NCI-H146 (cell line): ENCODE measurements around the gene COL4A2.
A peak's percentile ranks its signal among the peaks of the same experiment; 100 is the strongest.
"Not testable (repeated sequence)": the region's sequence is repeated elsewhere in the genome, so short reads cannot be mapped to it uniquely, and the experiment has no call there.

ENCODE experiments used
- DNase-seq: peaks from one replicate; lab custom pipeline; 2025; lab: John Stamatoyannopoulos, UW

COL4A2 gene

GRCh38 chr13:110517505-110518225 lies 210.6 kb downstream of the COL4A2 start:
- no peak for DNase-seq

GRCh38 chr13:110518226-110518525 lies 211.1 kb downstream of the COL4A2 start:
- no peak for DNase-seq

DNA sequence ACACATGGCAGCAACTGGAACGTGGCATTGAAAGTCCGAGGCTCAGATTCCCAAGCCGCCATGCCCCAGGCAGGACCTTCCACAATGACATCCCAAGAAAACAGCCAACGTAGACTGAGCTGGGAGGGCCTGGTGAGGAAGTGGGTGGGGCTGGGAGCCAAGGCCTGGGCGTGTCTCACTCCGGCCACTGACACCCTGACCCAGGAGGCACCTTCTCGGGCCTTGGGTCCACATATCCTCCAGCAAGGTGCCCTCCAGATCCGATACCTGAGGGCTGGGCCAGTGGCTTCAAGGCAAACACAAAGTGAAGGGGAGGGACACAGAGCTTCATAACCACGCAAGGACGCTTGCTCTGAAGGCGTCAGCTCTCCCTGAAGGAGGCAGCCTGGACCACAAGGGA lies 211.5 kb downstream of the COL4A2 start:
- DNase-seq: no peak

GRCh38 chr13:110519046-110519445 lies 212.0 kb downstream of the COL4A2 start:
- DNase-seq: no peak

GRCh38 chr13:110519506-110519905 lies 212.4 kb downstream of the COL4A2 start:
- DNase-seq: no peak

DNA sequence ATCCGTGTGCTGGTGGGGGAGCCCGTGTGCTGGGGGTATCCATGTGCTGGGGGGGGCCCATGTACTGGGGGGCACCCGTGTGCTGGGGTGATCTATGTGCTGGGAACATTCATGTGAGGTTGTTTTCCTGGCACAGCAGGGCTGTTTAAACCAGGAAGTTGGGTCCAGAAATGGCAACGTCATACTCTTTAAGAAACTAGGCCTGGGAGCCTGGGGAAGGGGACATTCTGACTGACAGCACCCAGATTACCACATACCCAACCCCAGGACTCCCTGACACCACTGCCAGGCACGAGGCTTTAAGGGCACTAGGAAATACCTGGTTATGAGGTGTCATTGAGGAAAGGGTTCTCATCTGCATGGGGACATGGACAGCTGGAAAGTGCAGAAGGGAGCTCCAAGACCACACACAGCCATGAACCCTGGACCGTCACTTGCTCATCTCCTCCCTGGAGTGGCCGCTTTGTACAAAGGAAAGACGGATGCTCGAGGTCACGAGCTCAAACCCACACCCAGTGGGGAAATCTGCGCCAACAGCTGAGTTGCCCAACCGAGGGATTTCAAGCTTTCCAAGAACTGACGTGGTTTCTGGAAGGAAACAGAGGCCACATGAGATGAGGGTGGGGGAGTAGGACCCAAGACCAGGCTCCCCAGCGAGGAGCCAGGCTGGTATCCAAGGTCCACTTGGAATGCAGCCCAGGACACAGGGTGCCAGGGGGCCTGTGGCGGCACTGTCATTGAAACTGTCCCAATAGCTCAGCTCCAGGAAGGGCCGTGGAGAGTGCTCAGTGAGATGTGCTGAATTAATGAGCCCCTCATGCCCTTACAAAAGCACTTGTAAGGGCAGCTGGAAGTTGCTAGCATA lies 213.6 kb downstream of the COL4A2 start:
- no peak for DNase-seq

DNA sequence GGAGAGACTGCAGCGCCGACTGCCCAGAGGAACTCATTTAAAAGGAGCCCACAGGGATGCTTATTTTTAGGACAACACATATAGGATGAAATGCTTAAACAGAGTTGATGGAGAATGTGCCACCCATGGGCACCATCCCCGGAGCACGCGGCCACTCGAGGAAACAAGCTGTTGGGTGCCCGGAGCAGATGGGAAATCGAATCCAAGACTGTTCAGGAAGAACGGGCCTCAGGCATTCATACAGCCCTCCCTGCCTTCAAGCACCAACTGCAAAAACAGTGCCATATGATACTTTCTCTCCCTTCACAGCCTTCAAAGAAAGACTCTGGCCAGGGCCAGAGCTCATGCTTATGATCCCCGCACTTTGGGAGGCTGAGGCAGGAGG lies 214.2 kb downstream of the COL4A2 start:
- no peak for DNase-seq

DNA sequence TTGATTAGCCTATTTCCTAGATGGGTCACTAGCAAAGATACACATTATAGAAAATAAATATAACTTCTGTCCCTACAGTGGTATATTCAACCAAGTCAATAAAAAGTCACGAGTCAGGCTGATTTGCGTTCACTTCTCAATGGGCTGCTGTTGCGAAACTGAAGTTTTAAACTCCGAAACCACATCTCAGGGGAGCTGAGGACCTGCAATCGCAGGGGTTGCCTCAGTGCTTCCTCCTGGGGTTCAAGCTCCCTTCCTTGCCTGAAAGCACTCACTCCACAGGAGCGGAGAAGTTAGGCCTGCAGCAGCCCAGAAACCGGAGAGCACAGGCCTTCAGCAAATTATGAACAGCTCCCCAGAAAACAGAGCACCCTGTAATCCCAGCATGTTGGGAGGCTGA lies 214.9 kb downstream of the COL4A2 start:
- DNase-seq: no peak

DNA sequence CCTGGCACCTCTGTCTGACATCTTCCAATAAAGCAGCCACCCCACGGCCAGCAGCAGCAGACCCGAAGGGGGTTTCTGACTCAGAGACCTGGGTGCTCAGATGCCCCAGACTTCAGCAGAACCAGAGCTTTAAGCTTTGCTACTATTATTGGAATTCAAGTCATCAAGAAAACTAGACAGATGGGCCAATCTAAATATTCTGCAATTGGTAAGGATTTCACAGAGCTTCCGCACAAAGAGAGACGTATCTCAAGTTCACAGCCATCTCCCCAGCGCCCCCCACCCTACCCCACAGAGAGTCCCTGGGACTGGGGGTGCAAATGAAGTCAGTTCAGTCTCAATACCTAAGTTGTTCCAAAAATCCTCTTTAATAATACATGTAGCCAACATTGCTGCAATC lies 215.6 kb downstream of the COL4A2 start:
- DNase-seq: no peak

DNA sequence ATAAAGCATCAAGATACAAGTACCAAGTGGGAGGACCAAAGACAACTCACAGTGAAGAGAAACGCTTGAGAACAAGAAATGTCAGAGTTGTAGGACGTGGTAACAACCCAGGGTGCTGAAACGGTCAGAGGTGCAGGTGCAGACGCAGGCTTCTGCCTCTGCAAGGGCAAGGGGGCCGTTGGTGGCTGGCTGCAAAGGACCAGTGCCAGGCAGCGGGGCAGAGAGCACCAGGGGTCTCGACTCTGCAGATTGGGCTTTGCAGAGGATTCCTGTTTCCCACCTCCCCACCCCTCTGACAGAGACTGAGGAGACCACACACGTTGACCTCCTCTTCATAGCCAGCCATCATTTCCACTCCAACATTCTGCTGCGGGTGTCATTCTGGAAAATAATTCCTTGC lies 216.1 kb downstream of the COL4A2 start:
- DNase-seq: no peak

- DNase-seq: no peak
These were observed 216.9 kb downstream of the COL4A2 start for GRCh38 chr13:110523838-110524540.

DNA sequence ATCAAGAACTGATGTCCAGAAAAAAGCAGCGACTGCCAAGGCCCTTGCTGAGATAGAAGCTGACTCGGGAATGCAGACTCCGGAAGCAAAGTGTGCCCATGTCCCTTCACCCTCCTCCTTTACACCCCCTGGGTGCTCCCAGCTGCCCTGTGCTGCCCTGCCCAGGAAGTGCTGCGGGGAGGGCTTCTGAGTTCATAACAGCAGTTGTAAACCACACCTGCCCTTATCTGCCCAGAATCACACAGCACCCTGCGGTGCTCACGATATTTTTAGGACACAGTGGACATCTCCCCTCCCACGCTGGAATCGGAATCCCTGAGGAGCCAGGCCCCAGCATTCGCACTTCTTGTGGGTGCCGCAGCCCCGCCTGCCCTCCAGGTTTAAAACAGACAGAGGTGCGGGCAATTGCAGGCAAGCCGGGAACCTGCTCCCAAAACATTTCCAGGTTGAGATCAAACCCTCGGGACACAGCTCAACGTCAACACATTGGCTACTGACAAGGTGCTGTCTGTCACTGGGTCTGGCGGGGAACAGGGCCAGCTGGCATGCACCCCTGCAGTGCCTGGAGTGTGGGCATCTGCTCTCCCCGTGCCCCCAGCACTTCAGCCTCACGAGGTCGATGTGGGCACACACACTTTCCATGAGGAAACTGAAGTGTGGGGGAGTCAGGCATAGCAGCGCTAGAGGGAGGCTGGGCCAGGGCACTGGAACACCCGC lies 217.6 kb downstream of the COL4A2 start:
- peak; percentile 96 for DNase-seq

DNA sequence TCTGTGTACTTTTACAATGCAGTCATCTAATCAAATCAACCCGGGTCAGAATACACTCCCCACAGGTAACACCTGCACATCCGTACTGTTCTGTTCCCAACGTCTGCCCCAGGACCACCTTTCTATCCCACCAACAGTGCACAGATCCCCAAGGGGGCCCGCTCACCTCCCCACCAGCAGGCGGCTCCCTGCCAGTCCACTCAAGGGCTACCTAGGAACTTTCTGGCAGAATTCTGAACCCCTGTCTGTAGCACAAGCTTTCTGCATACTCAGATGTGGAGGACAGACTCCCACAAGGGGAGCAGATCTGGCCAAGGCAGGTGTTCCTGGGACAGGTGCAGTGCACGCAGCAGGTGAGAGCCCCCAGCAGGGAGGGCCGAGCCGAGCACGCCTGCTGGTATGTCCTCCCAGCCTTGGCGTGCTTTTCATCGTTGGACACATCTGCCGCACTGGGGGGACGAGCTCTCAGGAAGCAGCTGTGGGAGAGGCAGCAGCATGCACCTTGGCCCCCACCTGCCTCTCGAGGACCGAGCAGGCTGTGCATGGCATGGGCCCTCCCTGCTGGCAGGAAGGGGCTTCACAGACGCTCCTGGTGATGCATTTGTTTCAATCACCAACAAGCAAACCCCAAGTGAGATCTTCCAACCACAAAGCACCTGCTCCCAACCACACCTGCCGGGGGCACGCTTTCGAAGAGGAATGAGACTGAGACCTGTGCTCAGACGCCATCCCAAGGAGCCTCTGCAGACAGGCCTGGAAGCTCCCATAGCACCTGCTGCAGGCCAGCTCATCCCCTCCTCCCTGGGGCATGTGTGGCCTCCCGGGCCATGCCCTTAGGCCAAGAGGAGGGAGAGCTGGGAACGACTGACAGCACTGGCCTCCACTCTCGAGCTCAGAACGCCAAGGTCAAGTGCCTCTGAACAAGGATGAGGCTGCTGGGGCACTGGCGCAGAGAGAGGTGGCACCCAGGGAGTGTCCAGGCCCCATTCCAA lies 218.5 kb downstream of the COL4A2 start:
- DNase-seq: peak; percentile 99

GRCh38 chr13:110528371-110528770 lies 221.3 kb downstream of the COL4A2 start:
- no peak for DNase-seq

DNA sequence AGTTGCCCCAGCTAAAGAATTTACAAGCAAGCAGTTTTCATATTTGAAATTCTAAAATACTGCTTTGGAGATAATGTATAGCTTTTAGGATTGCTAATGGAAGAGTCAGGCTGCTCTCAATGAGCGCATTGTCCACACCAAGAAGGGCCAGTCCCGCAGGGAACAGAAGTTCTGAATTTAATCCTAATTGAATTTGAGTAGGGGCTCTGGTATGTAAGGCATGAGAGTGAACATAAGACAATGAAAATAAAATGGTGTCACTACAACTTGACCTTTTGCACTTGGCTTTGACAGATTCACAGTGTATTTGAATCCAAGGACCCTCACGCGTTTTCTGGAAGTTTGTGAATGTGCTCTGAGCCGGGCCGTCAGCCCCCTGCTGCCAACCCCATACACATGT lies 221.8 kb downstream of the COL4A2 start:
- no peak for DNase-seq

GRCh38 chr13:110529522-110530311 lies 222.6 kb downstream of the COL4A2 start:
- DNase-seq: no peak

DNA sequence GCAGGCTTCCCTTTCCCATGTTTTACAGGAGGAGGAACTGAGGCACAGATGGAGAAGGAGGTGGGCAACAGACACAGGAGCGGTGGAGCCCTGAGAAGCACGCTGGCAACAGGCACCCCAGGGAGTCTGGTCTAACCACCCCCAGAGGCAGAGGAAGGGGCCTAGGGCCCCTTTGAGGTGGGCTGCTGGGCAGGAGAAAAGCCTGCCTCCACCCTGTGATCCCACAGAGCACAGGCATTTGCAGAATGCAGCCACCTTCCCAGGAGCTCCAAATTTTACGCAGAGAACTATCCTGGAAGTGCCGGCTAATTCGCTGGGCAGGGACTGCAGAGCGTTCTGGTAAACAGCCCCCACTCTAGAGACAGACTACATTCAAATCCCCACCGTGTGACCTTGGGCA lies 224.0 kb downstream of the COL4A2 start:
- no peak for DNase-seq

GRCh38 chr13:110531671-110532083 lies 224.6 kb downstream of the COL4A2 start:
- no peak for DNase-seq

DNA sequence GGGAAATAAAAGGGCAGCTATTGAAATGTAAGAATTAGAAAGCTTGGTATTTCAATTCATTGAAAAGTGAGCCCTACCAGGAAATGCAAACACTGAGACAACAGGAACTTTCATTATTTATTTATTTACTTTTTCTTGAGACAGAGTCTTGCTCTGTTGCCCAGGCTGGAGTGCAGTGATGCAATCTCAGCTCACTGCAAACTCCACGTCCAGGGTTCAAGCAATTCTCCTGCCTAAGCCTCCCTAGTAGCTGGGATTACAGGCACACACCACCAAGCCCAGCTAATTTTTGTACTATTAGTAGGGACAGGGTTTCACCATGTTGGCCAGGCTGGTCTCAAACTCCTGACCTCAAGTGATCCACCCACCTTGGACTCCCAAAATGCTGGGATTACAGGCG lies 225.2 kb downstream of the COL4A2 start:
- DNase-seq: not testable (repeated sequence)
